Measurements from ENCODE around the gene AP1AR.

- no peak for TF ChIP-seq CTCF (IDR thresholded peaks at IDR 0.05)
- TF ChIP-seq RNF2 (IDR thresholded peaks at IDR 0.05; ENCODE audit: borderline replicate concordance, low read depth) = no peak
- TF ChIP-seq E2F6 (IDR thresholded peaks at IDR 0.05; ENCODE audit: borderline replicate concordance, low read depth) = no peak
- TF ChIP-seq SMC3 (IDR thresholded peaks at IDR 0.05) = no peak
- no peak for TF ChIP-seq FOSB (CRISPR knock-in tag; IDR thresholded peaks at IDR 0.05)
- no peak for TF ChIP-seq POLR2A (IDR thresholded peaks at IDR 0.05; ENCODE audit: low read length)
- no peak for TF ChIP-seq RCOR1 (IDR thresholded peaks at IDR 0.05; ENCODE audit: low read depth, low read length)
- no peak for TF ChIP-seq EP300 (IDR thresholded peaks at IDR 0.05)
- TF ChIP-seq REST (IDR thresholded peaks at IDR 0.05) = no peak
- no peak for TF ChIP-seq POLR2AphosphoS2 (conservative IDR thresholded peaks at IDR 0.05; ENCODE audit: low read length)
- no peak for TF ChIP-seq MYC (IDR thresholded peaks at IDR 0.05; ENCODE audit: borderline replicate concordance, low read length)
- no peak for TF ChIP-seq RAD21 (conservative IDR thresholded peaks at IDR 0.05 in 1 of 2, IDR thresholded peaks at IDR 0.05 in 1 of 2)
Observed at GRCh38 chr4:112245383-112245782, 13.8 kb downstream of the AP1AR start.
